ENCODE data around the gene FLNB. TPM values are rescaled to one million over a fixed set of nuclear protein-coding genes. Genes with fewer than 3 reads are reported as not detected.

Gene FLNB
- total RNA-seq, 1 donor from 2014 or later = 32.0 TPM

DNA sequence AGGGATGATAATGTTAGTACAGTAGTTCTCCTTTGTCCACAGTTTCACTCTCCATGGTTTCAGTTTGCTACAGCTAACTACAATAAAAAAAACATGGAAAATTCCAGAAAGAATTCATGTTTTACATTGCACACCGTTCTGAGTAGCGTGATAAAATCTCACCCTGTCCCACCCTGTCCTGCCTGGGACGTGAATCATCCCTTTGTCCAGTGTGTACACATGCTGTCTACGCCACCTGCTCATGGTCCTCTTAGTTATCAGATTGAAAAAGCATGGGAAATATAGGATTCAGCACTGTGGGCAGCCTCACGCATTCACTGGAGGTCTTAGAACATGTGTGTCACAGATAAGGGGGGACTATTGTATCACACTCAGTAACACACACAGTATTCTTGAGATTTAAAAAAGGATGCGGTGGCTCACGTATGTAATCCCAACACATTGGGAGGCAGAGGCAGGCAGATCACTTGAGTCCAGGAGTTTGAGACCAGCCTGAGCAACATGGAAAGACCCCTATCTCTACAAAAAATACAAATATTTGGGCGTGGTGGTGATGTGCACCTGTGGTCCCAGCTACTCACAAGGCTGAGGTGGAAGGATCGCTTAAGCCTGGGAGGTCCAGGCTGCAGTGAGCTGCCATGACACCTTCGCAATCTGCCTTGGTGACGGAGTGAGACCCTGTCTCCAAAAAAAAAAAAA lies 8.7 kb upstream of the FLNB start:
- Mint-ChIP-seq H3K36me3 (no peaks in the 10 kb centered on the region), H3K4me3 (no peak overlapping the region), H3K27ac (no peak overlapping the region), H3K27me3 (ENCODE audit: insufficient read depth, low read depth) (peaks cover 7% of the 10 kb centered on the region), H3K9me3 (no peaks in the 10 kb centered on the region), H3K4me1 (peaks cover 2% of the 10 kb centered on the region)
- Histone ChIP-seq H3K79me2 (ENCODE audit: low read depth) (no peaks in the 10 kb centered on the region), H3K36me3 (no peaks in the 10 kb centered on the region), H3K4me3 (no peak overlapping the region), H3K4me1 (no peaks in the 10 kb centered on the region), H3K9ac (no peak overlapping the region), H3K27ac (no peak overlapping the region), H3K9me3 (ENCODE audit: low read depth) (no peaks in the 10 kb centered on the region), H3K27me3 (no peaks in the 10 kb centered on the region), H4K20me1 (ENCODE audit: low read depth) (no peaks in the 10 kb centered on the region), H3K4me2 (no peak overlapping the region), H2AFZ (replicated peaks) (no peak overlapping the region), H3F3A (ENCODE audit: low read depth) (no peaks in the 10 kb centered on the region)
- TF ChIP-seq CTCF (IDR thresholded peaks at IDR 0.05) = no peak
- no peak for TF ChIP-seq EZH2phosphoT487 (IDR thresholded peaks at IDR 0.05)
- TF ChIP-seq EZH2 (IDR thresholded peaks at IDR 0.05) = no peak
- DNase-seq (ENCODE audit: low spot score) = no peak

DNA sequence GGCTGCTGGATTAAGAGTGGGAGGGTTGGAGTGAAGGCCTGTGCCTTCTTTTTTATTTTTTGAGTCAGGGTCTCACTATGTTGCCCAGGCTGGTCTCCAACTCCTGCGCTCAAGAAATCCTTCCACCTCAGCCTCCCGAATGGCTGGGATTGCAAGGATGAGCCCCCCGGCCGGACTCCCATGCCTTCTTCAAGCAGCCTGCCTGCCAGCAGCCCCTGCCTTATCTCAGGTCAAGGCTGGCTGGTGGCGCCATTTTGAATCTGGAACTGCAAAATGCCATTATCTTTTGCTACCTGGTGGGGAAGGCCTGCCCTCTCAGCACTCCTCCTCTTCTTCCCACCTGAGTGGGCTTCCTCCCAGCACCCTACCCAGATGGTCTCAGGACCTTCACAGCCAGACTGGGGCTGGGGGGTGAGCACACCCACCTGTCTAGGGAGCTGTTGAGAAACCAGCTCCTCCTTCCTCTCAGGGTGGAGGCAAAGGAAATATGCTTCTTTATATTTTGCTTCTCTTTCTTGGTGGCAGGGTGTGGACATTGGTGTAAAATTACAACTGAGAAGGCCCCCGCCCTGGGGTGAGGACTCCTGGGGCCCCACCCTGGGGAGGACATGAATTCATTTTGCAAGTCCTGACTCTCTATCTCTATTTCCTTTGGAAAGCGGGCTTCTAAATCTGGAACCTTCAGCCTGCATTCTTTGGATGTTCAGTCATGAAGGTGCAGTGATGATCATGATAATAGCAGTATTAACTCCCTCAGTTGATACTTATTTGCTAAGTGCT lies 7.7 kb upstream of the FLNB start:
- no peaks in the 10 kb centered on the region for H3F3A ChIP-seq (ENCODE audit: low read depth)
- no peaks in the 10 kb centered on the region for H4K20me1 ChIP-seq (ENCODE audit: low read depth)
- H3K4me1 Mint-ChIP-seq = peaks cover 2% of the 10 kb centered on the region
- no peak for DNase-seq (ENCODE audit: low spot score)
- H3K4me3 Mint-ChIP-seq = no peak overlapping the region
- H3K27ac Mint-ChIP-seq = no peak overlapping the region
- no peaks in the 10 kb centered on the region for H3K27me3 ChIP-seq
- H3K27me3 Mint-ChIP-seq (ENCODE audit: insufficient read depth, low read depth) = peaks cover 9% of the 10 kb centered on the region
- no peaks in the 10 kb centered on the region for H3K79me2 ChIP-seq (ENCODE audit: low read depth)
- no peak overlapping the region for H3K4me3 ChIP-seq
- H3K36me3 Mint-ChIP-seq = no peaks in the 10 kb centered on the region
- H3K27ac ChIP-seq = no peak overlapping the region
- H3K4me2 ChIP-seq = no peak overlapping the region
- H3K36me3 ChIP-seq = no peaks in the 10 kb centered on the region
- H3K9me3 ChIP-seq (ENCODE audit: low read depth) = no peaks in the 10 kb centered on the region
- no peak overlapping the region for H3K9ac ChIP-seq
- H3K4me1 ChIP-seq = no peaks in the 10 kb centered on the region
- no peak overlapping the region for H2AFZ ChIP-seq (replicated peaks)
- TF ChIP-seq CTCF (IDR thresholded peaks at IDR 0.05) = no peak
- no peak for TF ChIP-seq EZH2phosphoT487 (IDR thresholded peaks at IDR 0.05)
- TF ChIP-seq EZH2 (IDR thresholded peaks at IDR 0.05) = no peak
- no peaks in the 10 kb centered on the region for H3K9me3 Mint-ChIP-seq

GRCh38 chr3:58001086-58001467 lies 7.1 kb upstream of the FLNB start:
- Histone ChIP-seq H3K27ac (no peak overlapping the region), H2AFZ (replicated peaks) (no peak overlapping the region)
- no peak overlapping the region for H3K27ac Mint-ChIP-seq

More at GRCh38 chr3:58001086-58001467, 7.1 kb upstream of the FLNB start:
- Mint-ChIP-seq H3K27me3 (ENCODE audit: insufficient read depth, low read depth) (peaks cover 9% of the 10 kb centered on the region), H3K4me3 (no peak overlapping the region), H3K36me3 (no peaks in the 10 kb centered on the region), H3K4me1 (peaks cover 2% of the 10 kb centered on the region), H3K9me3 (no peaks in the 10 kb centered on the region)
- Histone ChIP-seq H3F3A (ENCODE audit: low read depth) (no peaks in the 10 kb centered on the region), H3K36me3 (no peaks in the 10 kb centered on the region), H3K9ac (no peak overlapping the region), H3K79me2 (ENCODE audit: low read depth) (no peaks in the 10 kb centered on the region), H3K4me2 (no peak overlapping the region), H4K20me1 (ENCODE audit: low read depth) (no peaks in the 10 kb centered on the region), H3K4me3 (no peak overlapping the region), H3K27me3 (no peaks in the 10 kb centered on the region), H3K9me3 (ENCODE audit: low read depth) (no peaks in the 10 kb centered on the region), H3K4me1 (no peaks in the 10 kb centered on the region)
- TF ChIP-seq EZH2phosphoT487 (IDR thresholded peaks at IDR 0.05) = no peak
- no peak for TF ChIP-seq EZH2 (IDR thresholded peaks at IDR 0.05)
- no peak for TF ChIP-seq CTCF (IDR thresholded peaks at IDR 0.05)
- DNase-seq (ENCODE audit: low spot score) = no peak
